Uterus (tissue), 2 donors: ENCODE measurements around the gene UCK2.

Experiments used
- CTCF ChIP-seq, 4 experiments: fragments of 200-600 bp in 2 of 4; fragments of 450-650 bp in 2 of 4; sonication (generic) in 2 of 4; IDR thresholded peaks; one replicate each; pipeline ENCODE4 v1.5.1; 2016 to 2019; ENCODE audit warnings: antibody characterized with exemption in 4 of 4, mild to moderate bottlenecking in 2 of 4, moderate library complexity in 1 of 4
- POLR2A ChIP-seq, 2 donors: fragments of 450-650 bp; IDR thresholded peaks; one replicate each; pipeline ENCODE4 v1.6.1; 2016; ENCODE audit warnings: antibody characterized with exemption in 2 of 2, mild to moderate bottlenecking in 1 of 2, moderate library complexity in 1 of 2

- TF ChIP-seq CTCF (IDR thresholded peaks at IDR 0.05) (no peak), POLR2A (IDR thresholded peaks at IDR 0.05) (no peak)
These were observed 59.6 kb downstream of the UCK2 start for GRCh38 chr1:165886983-165887382.
